H7 (cell line): ENCODE data around the gene KSR2. TPM values are rescaled to one million over a fixed set of nuclear protein-coding genes. Genes with fewer than 3 reads are reported as not detected.

Source experiments
- DNase-seq: peaks from one replicate; pipeline ENCODE4 v3.0.0; 2012
- H3K27me3 ChIP-seq: 2 replicates; pipeline ENCODE4 v1.6.0; 2011; ENCODE audit warnings: mild to moderate bottlenecking, low read length; ENCODE audit not compliant: control insufficient read depth, insufficient read depth
- H3K36me3 ChIP-seq: replicated peaks from 2 replicates; pipeline ENCODE4 v1.5.1; 2011; ENCODE audit warnings: low read length; ENCODE audit not compliant: control insufficient read depth, insufficient read depth
- H3K4me3 ChIP-seq: 2 replicates; pipeline ENCODE4 v1.5.1; 2011; ENCODE audit warnings: low read depth, mild to moderate bottlenecking, control low read depth, low read length, moderate library complexity; ENCODE audit not compliant: insufficient read depth
- total RNA-seq: library from RNA; depleted of rRNA; stranded (reverse); fragments of >200 nt; shearing (Covaris generic); gene quantifications from 2 replicates; pipeline ENCODE4 v1.2.3, GENCODE V29; 2014

The KSR2 gene
- total RNA-seq, 1 experiment from 2014 or later = 0.10 TPM

DNA sequence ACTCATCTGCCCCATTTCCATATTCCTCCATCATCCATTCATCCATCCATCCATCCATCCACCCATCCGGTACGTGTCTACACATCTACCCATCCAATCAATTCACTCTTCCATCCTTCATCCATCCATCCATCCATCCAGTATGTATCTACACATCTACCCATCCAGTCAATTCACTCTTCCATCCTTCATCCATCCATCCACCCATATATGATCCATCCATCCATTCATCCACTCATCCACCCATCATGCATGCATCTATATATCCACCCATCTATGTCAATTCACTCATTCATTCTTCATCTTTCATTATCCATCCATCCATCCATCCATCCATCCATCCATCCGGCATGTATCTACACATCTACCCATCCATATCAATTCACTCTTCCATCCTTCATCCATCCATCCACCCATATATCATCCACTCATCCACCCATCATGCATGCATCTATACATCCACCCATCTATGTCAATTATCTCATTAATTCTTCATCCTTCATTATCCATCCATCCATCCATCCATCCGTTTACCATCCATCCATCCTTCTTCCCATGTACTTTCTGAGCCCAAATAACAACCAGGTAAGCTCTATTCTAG, 498.8 kb downstream of the KSR2 start:
- Histone ChIP-seq H3K27me3 (no peaks in the 10 kb centered on the region), H3K36me3 (no peaks in the 10 kb centered on the region), H3K4me3 (no peak overlapping the region)
- no peak for DNase-seq

DNA sequence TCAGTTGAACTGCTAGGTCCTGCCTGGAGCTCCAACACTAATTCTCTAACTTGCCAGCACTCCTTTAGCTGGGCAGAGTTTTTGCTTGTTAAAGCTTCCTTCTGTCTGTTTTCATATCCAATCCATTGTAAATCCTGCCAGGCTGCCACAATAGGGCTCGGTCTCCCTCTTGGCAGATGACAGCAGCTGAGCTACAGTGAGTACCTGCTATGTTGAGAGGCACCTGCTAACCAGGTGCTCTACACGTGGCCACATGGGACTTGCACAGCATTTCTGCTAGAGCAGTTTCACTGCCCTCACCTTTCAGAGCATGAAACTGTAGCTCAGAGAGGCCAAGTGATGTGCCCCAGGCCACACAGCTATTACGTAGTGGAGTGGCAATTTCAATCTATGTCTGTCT, 500.8 kb downstream of the KSR2 start:
- no peak for DNase-seq
- Histone ChIP-seq H3K27me3 (no peaks in the 10 kb centered on the region), H3K4me3 (no peak overlapping the region), H3K36me3 (no peaks in the 10 kb centered on the region)

DNA sequence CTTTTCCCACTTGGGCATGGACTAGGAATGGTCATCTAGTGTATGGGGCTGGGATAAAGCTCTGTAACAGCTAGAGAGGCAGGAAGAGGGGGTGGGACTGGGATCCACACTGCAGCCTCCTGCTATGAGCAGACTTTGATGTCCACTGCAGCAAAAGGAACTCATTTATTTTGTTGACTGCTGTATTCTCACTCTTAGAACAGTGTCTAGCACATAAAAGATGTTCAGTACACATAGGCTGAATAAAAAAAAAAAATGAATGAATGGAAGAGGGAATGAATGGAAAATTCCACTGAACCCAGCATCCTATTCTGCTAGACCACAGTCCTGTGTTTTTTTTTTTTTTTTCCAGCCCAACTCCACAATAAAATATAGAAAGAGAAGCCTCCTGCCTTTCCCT, 501.2 kb downstream of the KSR2 start:
- Histone ChIP-seq H3K4me3 (no peak overlapping the region), H3K36me3 (no peaks in the 10 kb centered on the region), H3K27me3 (no peaks in the 10 kb centered on the region)
- DNase-seq = no peak

GRCh38 chr12:117466677-117467362, 502.0 kb downstream of the KSR2 start:
- DNase-seq = no peak
- Histone ChIP-seq H3K36me3 (no peaks in the 10 kb centered on the region), H3K4me3 (no peak overlapping the region), H3K27me3 (no peaks in the 10 kb centered on the region)

- no peaks in the 10 kb centered on the region for H3K36me3 ChIP-seq
- DNase-seq = no peak
Measured at GRCh38 chr12:117461732-117462131, 507.1 kb downstream of the KSR2 start.

DNA sequence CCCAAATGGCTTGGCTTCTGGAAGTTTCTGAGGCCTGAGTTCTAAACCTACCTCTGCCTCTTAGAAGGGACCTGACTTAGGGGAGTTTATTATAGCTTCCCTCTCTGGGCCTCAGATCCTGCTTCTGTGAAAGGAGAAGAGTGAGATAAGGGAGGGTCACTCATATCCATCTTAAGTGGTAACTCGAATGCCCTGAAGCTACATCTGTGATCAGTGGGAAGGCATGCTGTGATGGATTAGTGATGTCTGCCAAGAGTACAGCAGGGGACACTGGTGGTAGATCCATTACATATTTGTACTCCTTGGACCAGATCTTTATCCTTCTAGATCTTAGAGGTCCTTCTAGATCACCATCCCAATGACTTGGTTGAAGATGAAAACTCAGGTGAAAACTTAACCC, 509.6 kb downstream of the KSR2 start:
- Histone ChIP-seq H3K27me3 (no peaks in the 10 kb centered on the region), H3K36me3 (no peaks in the 10 kb centered on the region), H3K4me3 (no peak overlapping the region)
- DNase-seq = no peak

More at GRCh38 chr12:117461732-117462131, 507.1 kb downstream of the KSR2 start:
- Histone ChIP-seq H3K27me3 (no peaks in the 10 kb centered on the region), H3K4me3 (no peak overlapping the region)

- DNase-seq = no peak
- Histone ChIP-seq H3K36me3 (no peaks in the 10 kb centered on the region), H3K27me3 (no peaks in the 10 kb centered on the region), H3K4me3 (no peak overlapping the region)
Measured at GRCh38 chr12:117457189-117457588, 511.6 kb downstream of the KSR2 start.

- no peak for DNase-seq
- Histone ChIP-seq H3K36me3 (no peaks in the 10 kb centered on the region), H3K27me3 (no peaks in the 10 kb centered on the region), H3K4me3 (no peak overlapping the region)
Measured at GRCh38 chr12:117456076-117456475, 512.7 kb downstream of the KSR2 start.

- Histone ChIP-seq H3K4me3 (no peak overlapping the region), H3K36me3 (no peaks in the 10 kb centered on the region), H3K27me3 (no peaks in the 10 kb centered on the region)
- DNase-seq = no peak
Measured at GRCh38 chr12:117453961-117454360, 514.8 kb downstream of the KSR2 start.

DNA sequence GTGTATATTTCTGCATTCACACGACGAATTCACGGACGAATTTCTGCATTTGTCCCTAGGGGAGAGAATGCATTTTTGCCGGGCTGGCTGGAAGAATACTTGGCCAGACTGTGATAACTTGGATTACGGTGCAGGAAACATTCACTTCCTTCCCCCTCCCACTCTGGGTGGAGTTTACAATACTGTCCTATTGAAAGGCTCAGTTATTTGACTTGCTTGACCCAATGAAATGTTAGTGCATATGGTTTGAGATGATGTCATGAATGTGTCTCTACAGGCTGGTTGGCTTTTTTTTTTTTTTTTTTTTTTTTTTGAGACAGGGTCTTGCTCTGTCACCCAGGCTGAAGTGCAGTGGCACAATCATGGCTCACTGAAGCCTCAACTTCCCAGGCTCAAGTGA, 516.7 kb downstream of the KSR2 start:
- DNase-seq = no peak
- H3K36me3 ChIP-seq = no peaks in the 10 kb centered on the region
- no peaks in the 10 kb centered on the region for H3K27me3 ChIP-seq
- no peak overlapping the region for H3K4me3 ChIP-seq

DNA sequence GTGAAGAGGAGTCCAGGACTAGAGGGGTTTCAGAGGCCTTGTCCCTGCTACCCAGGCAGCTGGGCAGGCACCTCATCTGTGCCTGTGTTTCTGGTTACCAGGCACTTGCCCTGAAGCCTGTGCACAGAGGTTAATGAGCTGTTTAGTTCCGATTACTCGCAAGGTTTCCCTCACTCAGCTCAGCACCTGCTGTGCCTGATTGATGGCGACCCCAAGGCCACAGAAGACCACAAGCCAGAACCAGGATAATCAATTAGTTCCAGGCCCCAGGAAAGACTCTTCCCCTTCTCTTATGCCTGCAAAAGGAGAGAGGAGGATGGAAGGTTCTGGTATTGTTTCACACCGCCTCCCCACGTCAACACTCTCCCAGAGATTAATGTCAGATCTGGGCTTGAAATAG, 518.6 kb downstream of the KSR2 start:
- Histone ChIP-seq H3K36me3 (no peaks in the 10 kb centered on the region), H3K4me3 (no peak overlapping the region), H3K27me3 (no peaks in the 10 kb centered on the region)
- no peak for DNase-seq

DNA sequence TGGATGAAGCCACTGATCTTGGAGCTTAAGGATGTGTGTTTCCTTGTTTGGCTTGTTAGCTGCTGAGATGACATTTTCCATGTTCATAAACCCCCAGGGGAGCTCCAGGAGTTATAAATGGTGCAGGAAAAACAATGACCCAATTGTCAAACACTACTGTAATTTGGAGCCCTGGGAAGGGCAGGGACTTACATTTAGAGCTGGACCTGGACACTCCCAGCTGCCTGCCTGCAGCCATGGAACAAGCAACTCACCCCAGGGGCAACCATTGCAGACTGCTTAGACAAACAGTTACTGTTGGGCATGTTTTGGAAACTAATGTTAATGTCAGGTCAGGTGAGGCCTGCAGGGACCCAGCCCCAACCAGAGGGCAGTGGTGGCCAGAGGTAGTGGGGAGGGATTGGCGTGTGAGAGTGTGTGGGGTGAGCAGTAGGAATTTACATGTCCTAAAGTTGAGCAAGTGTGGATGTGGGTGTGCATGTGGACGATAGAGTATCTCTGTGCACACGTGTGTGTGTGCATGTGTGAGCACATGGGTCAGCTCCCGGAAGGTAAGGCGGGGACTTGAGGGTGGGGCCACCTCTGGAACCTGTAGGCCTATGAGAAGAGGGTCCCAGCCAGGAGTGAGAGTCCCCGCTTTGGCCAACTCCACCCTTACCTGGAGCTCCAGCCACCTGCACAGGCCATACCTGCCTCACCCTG, 521.0 kb downstream of the KSR2 start:
- Histone ChIP-seq H3K4me3 (no peak overlapping the region), H3K36me3 (no peaks in the 10 kb centered on the region)

GRCh38 chr12:117444781-117445180, 524.0 kb downstream of the KSR2 start:
- Histone ChIP-seq H3K36me3 (no peaks in the 10 kb centered on the region), H3K27me3 (no peaks in the 10 kb centered on the region), H3K4me3 (no peak overlapping the region)
- no peak for DNase-seq

More for the DNA sequence above, 521.0 kb downstream of the KSR2 start:
- H3K27me3 ChIP-seq = no peaks in the 10 kb centered on the region
- no peak for DNase-seq

DNA sequence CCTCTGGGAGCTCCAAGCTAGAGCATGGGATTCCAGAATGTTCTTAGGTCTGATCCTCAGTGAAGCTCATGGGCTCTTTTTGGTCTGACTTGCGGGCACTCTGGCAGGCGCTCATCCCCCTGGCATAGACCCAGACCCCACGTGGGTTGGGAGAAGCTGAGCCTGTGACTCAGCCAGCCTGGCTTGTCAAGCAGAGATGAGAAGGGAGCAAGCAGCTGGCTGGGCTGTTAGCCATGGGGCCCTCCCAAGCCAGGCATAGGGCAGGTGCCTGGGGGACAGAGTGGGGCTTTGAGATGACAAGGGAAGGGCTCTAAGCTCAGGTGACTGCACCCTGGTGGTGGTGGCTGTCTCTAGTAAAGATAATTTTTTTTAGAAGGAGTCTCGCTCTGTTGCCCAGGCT, 527.0 kb downstream of the KSR2 start:
- no peak overlapping the region for H3K4me3 ChIP-seq
- no peak for DNase-seq
- H3K36me3 ChIP-seq = no peaks in the 10 kb centered on the region
- no peaks in the 10 kb centered on the region for H3K27me3 ChIP-seq

DNA sequence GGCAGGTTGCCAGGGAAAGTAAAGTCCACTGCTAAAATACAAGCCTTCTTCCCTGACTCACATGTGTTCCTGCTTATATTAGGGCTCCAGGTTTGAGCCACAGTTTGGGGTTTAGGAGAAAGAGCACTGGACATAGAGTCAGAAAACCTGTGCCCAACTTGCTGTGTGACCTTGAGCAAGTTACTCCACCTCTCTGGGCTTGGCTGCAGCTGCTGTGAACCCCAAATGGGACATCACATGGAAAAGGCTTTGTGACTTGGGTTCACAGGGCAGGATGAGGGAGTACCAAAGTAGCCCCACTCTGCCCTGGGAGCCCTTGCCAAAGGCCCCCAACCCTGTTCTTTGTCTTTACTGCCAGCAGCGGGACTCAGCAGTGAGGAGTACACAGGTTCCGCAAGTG, 528.4 kb downstream of the KSR2 start:
- H3K27me3 ChIP-seq = no peaks in the 10 kb centered on the region
- no peaks in the 10 kb centered on the region for H3K36me3 ChIP-seq
- H3K4me3 ChIP-seq = no peak overlapping the region
- DNase-seq = no peak
